COLO668 (cell line): ENCODE measurements around the gene ZNF536.
"Not testable (repeated sequence)": the region's sequence is repeated elsewhere in the genome, so short reads cannot be mapped to it uniquely, and the experiment has no call there.

Experiments used
- DNase-seq: peaks from one replicate; lab custom pipeline; 2025; ENCODE audit not compliant: unreplicated experiment; lab: John Stamatoyannopoulos, UW

ZNF536 gene

GRCh38 chr19:30408734-30409301, 36.6 kb downstream of the ZNF536 start:
- no peak for DNase-seq

GRCh38 chr19:30411714-30412113, 39.5 kb downstream of the ZNF536 start:
- no peak for DNase-seq

GRCh38 chr19:30416375-30416774, 44.2 kb downstream of the ZNF536 start:
- DNase-seq = no peak

- DNase-seq = not testable (repeated sequence)
These were observed 45.0 kb downstream of the ZNF536 start for GRCh38 chr19:30417166-30417565.

GRCh38 chr19:30419568-30420180, 47.5 kb downstream of the ZNF536 start:
- DNase-seq = no peak

GRCh38 chr19:30420316-30420715, 48.1 kb downstream of the ZNF536 start:
- no peak for DNase-seq

GRCh38 chr19:30420881-30421280, 48.7 kb downstream of the ZNF536 start:
- DNase-seq = no peak

GRCh38 chr19:30421571-30421970, 49.4 kb downstream of the ZNF536 start:
- no peak for DNase-seq

- no peak for DNase-seq
These were observed 51.3 kb downstream of the ZNF536 start for GRCh38 chr19:30423481-30423880.

GRCh38 chr19:30425885-30426838, 54.0 kb downstream of the ZNF536 start:
- no peak for DNase-seq

- DNase-seq = no peak
These were observed 54.7 kb downstream of the ZNF536 start for GRCh38 chr19:30426864-30427263.

- DNase-seq = no peak
These were observed 56.0 kb downstream of the ZNF536 start for GRCh38 chr19:30428092-30428680.

GRCh38 chr19:30428844-30429243, 56.7 kb downstream of the ZNF536 start:
- no peak for DNase-seq

GRCh38 chr19:30430206-30430734, 58.1 kb downstream of the ZNF536 start:
- no peak for DNase-seq

GRCh38 chr19:30431591-30431990, 59.4 kb downstream of the ZNF536 start:
- DNase-seq = no peak

- no peak for DNase-seq
These were observed 62.8 kb downstream of the ZNF536 start for GRCh38 chr19:30434797-30435594.

GRCh38 chr19:30437869-30438268, 65.7 kb downstream of the ZNF536 start:
- DNase-seq = no peak

GRCh38 chr19:30439310-30439709, 67.1 kb downstream of the ZNF536 start:
- no peak for DNase-seq

- no peak for DNase-seq
These were observed 68.8 kb downstream of the ZNF536 start for GRCh38 chr19:30441011-30441410.

GRCh38 chr19:30442674-30443073, 70.5 kb downstream of the ZNF536 start:
- DNase-seq = no peak
